Measurements from ENCODE around the gene COMMD4.

COMMD4 gene

GRCh38 chr15:75356517-75356916 is 20.7 kb downstream of the COMMD4 start:
- DNase-seq (ENCODE audit: low spot score): no peak

DNA sequence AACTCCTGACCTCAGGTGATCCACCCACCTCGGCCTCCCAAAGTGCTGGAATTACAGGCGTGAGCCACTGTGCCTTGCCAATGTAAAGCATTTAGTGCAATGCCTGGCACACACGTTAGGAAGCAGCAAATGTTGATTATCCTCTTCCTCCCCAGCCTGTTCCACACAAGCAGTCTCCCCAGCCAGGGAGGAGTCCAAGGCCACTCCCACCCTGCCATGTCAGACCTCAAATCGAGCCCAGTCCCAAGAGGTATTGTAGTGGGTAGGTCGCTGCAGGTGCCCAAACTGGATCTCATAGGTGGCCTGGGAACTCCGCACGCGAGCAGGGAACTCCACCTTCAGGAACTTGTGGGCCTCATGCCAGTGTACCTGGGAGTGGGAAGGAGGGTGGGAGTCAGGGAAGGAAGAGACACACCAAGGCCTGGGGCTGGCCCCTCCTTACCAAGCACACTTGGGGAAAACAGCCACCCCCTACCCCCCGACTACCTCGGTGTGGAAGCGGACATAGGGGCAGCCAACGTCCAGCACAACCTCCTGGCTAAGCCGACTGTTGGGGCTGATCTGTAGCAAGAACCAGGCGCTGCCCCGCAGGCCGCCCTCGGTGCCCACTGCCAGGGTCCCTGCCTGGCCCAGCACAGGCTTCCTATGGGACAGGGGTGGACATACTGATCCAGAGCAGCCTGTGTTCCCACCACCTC is 22.3 kb downstream of the COMMD4 start:
- no peak for DNase-seq (ENCODE audit: low spot score)

- no peak for DNase-seq (ENCODE audit: low spot score)
Observed at GRCh38 chr15:75358771-75359536, 23.1 kb downstream of the COMMD4 start.

DNA sequence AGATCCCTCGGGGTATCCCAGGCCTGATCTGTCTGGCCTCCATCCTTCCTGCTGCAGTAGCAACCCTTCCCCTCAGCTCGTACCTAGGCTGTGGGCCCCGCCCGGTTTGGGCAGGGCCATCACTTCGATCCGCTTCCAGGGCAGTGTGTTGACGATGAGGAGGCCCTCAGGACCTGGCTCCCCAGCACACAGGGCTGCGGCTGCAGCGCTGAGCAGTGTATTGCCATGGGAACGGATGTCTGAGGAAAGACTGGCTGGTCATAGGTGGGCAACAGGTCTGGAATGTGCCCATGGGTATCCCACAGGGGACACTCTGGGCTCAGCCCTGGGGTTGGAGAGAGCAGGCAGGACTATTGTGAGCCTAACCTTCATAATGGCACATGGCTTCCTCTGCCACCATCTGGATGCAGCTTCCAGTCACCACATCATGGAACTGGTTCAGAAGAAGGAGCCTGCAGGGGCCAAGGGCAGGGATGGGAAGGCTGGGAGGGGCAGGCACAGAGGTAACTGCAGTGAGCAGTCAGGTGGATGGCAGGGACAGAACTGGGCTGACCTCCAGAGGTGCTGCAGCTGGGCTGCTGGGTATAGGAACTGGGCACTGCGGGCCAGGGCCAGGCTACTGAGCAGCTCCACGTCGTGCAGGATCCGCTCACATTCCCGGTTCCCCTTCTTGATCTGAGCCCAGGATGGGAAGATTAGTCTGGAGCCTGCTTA is 23.8 kb downstream of the COMMD4 start:
- no peak for DNase-seq (ENCODE audit: low spot score)

GRCh38 chr15:75360391-75360790 is 24.5 kb downstream of the COMMD4 start:
- DNase-seq (ENCODE audit: low spot score): no peak

GRCh38 chr15:75360856-75361255 is 25.0 kb downstream of the COMMD4 start:
- DNase-seq (ENCODE audit: low spot score): no peak

DNA sequence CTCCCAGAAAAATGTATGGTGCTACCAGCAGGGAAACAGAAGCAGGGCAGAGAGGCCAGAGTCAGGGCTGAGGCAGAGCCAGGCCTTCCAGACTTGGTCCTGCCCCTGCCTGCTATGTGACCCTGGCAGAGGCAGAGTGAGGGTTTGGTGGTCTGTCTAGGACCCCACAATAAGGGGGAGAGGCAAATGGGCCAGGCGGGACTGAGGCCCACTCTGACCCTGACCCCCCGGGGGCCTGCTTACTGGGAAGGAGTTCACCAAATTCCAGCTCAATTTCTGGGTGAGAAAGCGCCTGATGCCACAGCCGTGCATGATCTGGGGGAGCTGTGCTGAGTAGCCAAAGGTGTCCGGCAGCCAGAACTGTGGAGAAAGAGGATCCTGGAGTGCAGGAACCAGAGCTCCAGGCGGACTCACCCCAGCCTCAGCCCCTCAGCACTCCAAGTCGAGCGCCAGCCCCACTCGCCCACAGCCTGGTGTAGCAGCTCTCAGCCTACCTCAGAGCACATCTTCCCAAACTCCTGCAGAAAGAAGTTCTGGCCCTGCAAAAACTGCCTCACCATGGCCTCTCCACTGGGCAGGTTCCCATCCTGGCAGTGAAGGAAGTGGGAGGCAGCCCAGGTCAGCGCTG is 25.6 kb downstream of the COMMD4 start:
- no peak for DNase-seq (ENCODE audit: low spot score)

DNA sequence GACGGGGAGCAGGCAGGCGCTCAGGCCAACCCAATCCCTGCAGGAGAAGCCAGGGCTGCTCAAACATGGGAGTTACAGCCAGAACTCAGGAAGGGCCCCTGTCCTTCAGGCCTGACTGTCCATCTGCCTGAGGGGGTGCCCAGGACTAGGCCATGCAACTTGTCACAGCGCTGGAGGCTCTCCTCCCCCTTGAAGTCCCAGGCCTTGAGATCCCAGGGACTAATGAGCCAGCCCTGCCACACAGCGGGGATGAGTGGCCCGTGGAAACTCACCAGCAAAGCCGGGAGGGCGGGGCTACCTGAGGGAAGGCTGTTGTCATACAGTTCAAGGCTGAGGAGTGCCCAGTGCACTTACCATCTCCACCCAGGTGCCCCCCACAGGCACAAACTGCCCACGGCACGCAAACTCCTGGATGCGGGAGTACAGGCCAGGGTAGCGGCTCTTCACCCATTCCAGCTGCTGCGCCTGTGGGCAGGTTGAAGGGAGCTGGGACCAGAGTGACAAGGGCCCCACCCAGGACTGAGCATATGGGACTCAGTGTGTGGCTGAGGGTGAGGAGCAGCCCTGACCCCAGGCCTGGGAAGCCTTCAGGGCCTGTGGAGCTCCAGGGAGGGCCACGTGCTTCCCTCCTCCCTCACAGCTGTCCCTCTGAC is 26.3 kb downstream of the COMMD4 start:
- no peak for DNase-seq (ENCODE audit: low spot score)

DNA sequence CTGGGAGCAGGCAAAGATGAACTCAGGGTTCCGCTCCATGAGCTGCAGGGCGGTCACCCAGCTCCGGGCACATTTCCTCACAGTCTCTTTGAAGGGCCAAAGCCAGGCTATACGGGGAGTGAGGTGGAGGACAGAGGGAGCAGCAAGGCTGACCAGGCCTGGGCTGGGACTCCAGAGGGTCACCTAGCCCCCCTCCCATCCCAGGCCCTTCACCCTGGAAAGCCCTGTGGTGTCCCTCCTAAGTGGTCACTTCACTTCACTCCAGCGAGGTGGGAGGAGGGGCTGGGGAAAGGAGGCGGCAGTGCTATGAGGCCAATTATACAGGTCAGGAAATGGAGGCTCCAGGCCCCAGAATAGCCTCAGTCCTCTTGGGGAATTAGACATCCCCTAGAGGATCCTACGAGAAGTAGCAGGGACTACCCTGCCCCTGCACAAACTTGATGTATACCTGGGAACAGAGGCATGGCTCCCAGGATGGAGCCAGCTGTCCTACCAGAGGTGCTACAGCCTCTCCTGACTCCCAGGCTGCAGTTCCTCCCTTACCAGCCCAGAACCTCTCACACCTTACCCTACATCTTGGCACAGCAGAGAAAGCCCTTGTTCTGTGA is 26.9 kb downstream of the COMMD4 start:
- no peak for DNase-seq (ENCODE audit: low spot score)

DNA sequence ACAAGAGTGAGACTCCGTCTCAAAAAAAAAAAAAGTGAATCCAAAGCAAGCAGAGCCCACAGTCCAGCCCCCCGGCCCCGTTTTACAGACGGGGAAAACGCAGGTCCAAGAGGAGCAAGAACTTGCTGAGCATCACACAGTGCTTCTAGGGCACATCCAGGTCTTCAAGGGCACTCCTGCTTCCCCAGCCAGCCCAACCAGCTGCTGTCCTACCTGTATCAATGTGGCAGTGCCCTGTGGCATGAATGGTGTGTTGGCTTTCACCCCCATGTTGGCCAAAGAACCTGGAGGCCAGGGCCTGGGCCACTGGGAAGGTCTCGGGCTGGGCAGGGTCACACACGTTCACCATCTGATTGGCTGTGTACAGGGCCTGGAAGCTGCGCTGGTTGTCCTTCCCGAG is 27.9 kb downstream of the COMMD4 start:
- no peak for DNase-seq (ENCODE audit: low spot score)

- no peak for DNase-seq (ENCODE audit: low spot score)
Observed at GRCh38 chr15:75364881-75365280, 29.0 kb downstream of the COMMD4 start.

DNA sequence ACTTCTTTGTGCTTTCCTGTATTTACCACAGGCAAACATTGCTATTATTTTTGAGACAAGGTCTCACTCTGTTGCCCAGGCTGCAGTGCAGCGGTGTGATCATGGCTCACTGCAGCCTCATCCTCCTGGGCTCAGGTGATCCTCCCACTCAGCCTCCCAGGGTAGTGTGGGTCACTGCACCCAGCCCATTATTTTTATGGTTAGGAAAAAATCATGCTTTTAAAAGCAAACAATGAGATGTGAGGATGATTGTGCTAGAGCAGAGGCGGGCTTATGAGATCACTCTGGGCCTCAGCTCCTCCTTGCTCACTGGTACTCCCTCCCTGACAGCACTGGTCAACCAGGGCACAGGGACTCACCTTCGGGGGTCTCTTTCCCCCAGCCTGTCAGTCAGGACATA is 30.3 kb downstream of the COMMD4 start:
- no peak for DNase-seq (ENCODE audit: low spot score)

DNA sequence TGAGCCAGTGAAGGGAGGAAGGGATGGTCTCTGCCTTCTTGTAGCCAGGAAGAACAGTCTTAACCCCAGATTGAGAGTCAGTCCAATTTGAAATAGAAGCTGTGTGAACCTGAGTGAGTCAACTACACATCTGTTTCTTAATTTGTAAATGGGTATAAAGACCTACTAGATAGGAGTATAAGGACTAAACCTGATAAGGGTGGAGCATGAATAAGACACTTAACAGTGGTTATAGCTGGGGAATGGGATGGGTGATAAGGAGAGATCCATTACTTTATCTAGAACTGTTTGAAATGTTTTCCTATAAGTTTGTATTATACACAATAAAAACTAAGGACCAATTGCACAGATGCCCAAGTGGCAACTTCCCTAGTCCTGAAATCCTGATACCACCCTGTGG is 31.1 kb downstream of the COMMD4 start:
- no peak for DNase-seq (ENCODE audit: low spot score)

- DNase-seq (ENCODE audit: low spot score): no peak
Observed at GRCh38 chr15:75367406-75367912, 31.6 kb downstream of the COMMD4 start.

GRCh38 chr15:75367913-75368688 is 32.2 kb downstream of the COMMD4 start, which contains the start of gene MAN2C1:
Gene MAN2C1 (minus strand): TSS chr15:75368607. CDS start chr15:75368583, 24 bp downstream.
- peak; percentile 97 for DNase-seq (ENCODE audit: low spot score)

GRCh38 chr15:75368689-75369239 is 32.9 kb downstream of the COMMD4 start:
- no peak for DNase-seq (ENCODE audit: low spot score)

- DNase-seq (ENCODE audit: low spot score): no peak
Observed at GRCh38 chr15:75369897-75370581, 34.2 kb downstream of the COMMD4 start.

DNA sequence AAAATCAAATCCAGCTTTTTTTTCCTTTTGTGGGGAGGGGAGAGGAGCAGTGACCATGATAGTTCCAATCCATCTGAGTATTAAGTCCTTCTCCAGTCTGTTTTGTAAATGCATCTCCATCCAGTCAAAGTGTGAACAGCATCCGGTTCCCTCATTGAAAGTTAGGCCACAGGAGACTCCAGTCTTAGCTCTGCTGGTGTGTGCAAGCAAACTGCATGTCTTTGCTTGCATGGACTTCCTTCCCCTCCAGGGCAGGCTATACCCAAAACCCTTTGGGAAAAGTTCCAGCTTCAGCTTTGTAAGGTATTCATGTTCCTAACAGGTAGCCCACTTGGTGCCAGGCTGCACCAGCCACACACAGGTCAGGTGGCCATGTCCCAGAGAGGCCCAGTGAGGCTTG is 35.6 kb downstream of the COMMD4 start:
- DNase-seq (ENCODE audit: low spot score): no peak

GRCh38 chr15:75371901-75372688 is 36.2 kb downstream of the COMMD4 start:
- no peak for DNase-seq (ENCODE audit: low spot score)
